RWPE2 (cell line): ENCODE results near the gene LRFN5.
"Not testable (repeated sequence)": the region's sequence is repeated elsewhere in the genome, so short reads cannot be mapped to it uniquely, and the experiment has no call there.

Experiments
- ATAC-seq: fragments of 200-7000 bp; cut with Tn5 transposase; 3 replicates; pipeline ENCODE4 v1.9.1; 2021; ENCODE audit warnings: low read depth
- DNase-seq: peaks from one replicate; pipeline ENCODE4 v3.0.0-alpha.2; 2020; ENCODE audit warnings: low spot score
- H3K27ac ChIP-seq: fragments of 450-650 bp; 2 replicates; pipeline ENCODE4 v1.5.1; 2017; ENCODE audit warnings: mild to moderate bottlenecking; ENCODE audit not compliant: poor library complexity, severe bottlenecking
- H3K27me3 ChIP-seq: fragments of 250-450 bp; sonication (Bioruptor Pico); 2 replicates; pipeline ENCODE4 v1.5.1; 2021; ENCODE audit warnings: mild to moderate bottlenecking, moderate library complexity; ENCODE audit not compliant: insufficient read depth, poor library complexity, severe bottlenecking
- H3K36me3 ChIP-seq: fragments of 250-450 bp; sonication (Bioruptor Pico); 2 replicates; pipeline ENCODE4 v1.5.1; 2020; ENCODE audit warnings: low read depth, mild to moderate bottlenecking, moderate library complexity
- H3K4me1 ChIP-seq: fragments of 250-450 bp; sonication (Bioruptor Pico); 2 replicates; pipeline ENCODE4 v1.5.1; 2021; ENCODE audit warnings: mild to moderate bottlenecking, moderate library complexity; ENCODE audit not compliant: insufficient read depth, poor library complexity, severe bottlenecking
- H3K4me3 ChIP-seq: fragments of 250-450 bp; sonication (Bioruptor Pico); 2 replicates; pipeline ENCODE4 v1.5.1; 2021; ENCODE audit warnings: mild to moderate bottlenecking, moderate library complexity; ENCODE audit not compliant: severe bottlenecking
- H3K9me3 ChIP-seq: fragments of 250-450 bp; sonication (Bioruptor Pico); 2 replicates; pipeline ENCODE4 v1.5.1; 2021; ENCODE audit warnings: mild to moderate bottlenecking, moderate library complexity; ENCODE audit not compliant: severe bottlenecking
- TF ChIP-seq, protein P1 (sequence below): fragments of 450-650 bp; IDR thresholded peaks from one replicate; pipeline ENCODE4 v1.5.1; 2017; ENCODE audit warnings: mild to moderate bottlenecking, moderate library complexity; ENCODE audit not compliant: poor library complexity, severe bottlenecking

LRFN5 gene

DNA sequence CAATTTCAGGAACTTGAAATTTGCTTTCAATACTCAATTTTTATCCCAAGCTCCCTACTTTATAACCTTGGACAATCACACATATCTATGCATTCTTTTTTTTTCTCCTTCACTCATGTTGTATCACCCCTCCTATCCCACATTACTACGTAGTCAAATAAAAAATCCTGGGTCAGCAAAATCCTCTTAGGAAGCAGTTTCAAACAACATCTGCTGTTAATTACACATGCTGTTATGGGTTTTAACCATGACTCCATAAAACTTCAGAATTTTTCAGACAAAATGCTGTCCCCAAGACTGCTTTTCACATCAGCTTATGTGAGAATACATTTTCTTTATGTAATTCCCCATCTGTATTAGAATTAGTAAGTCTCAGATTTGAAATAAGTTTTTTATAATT, 61.7 kb downstream of the LRFN5 start:
- peaks cover 16% of the 10 kb centered on the region for H3K27me3 ChIP-seq
- H3K36me3 ChIP-seq = no peaks in the 10 kb centered on the region
- ATAC-seq (no peak), DNase-seq (no peak)
- H3K4me3 ChIP-seq = no peak overlapping the region
- H3K9me3 ChIP-seq = no peaks in the 10 kb centered on the region
- no peak overlapping the region for H3K27ac ChIP-seq
- H3K4me1 ChIP-seq = no peaks in the 10 kb centered on the region
- TF ChIP-seq, protein P1, sequence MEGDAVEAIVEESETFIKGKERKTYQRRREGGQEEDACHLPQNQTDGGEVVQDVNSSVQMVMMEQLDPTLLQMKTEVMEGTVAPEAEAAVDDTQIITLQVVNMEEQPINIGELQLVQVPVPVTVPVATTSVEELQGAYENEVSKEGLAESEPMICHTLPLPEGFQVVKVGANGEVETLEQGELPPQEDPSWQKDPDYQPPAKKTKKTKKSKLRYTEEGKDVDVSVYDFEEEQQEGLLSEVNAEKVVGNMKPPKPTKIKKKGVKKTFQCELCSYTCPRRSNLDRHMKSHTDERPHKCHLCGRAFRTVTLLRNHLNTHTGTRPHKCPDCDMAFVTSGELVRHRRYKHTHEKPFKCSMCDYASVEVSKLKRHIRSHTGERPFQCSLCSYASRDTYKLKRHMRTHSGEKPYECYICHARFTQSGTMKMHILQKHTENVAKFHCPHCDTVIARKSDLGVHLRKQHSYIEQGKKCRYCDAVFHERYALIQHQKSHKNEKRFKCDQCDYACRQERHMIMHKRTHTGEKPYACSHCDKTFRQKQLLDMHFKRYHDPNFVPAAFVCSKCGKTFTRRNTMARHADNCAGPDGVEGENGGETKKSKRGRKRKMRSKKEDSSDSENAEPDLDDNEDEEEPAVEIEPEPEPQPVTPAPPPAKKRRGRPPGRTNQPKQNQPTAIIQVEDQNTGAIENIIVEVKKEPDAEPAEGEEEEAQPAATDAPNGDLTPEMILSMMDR = no peak

DNA sequence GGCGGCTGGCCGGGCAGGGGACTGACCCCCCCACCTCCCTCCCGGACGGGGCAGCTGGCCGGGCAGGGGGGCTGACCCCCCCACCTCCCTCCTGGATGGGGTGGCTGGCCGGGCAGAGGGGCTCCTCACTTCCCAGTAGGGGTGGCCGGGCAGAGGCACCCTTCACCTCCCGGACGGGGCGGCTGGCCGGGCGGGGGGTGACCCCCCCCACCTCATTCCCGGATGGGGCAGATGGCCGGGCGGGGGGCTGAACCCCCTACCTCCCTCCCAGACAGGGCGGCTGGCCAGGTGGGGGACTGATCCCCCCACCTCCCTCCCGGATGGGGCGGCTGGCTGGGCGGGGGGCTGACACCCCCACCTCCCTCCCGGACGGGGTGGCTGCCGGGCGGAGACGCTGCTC, 66.9 kb downstream of the LRFN5 start:
- H3K27me3 ChIP-seq = peaks cover 19% of the 10 kb centered on the region
- not testable (repeated sequence) for H3K36me3 ChIP-seq, ATAC-seq, H3K4me3 ChIP-seq, H3K4me1 ChIP-seq, H3K27ac ChIP-seq, DNase-seq, H3K9me3 ChIP-seq

- not testable (repeated sequence) for H3K4me3 ChIP-seq, H3K9me3 ChIP-seq, DNase-seq, H3K36me3 ChIP-seq, H3K4me1 ChIP-seq, H3K27ac ChIP-seq, ATAC-seq
- H3K27me3 ChIP-seq = peaks cover 17% of the 10 kb centered on the region
Measured at GRCh38 chr14:41674511-41674971, 67.9 kb downstream of the LRFN5 start.

DNA sequence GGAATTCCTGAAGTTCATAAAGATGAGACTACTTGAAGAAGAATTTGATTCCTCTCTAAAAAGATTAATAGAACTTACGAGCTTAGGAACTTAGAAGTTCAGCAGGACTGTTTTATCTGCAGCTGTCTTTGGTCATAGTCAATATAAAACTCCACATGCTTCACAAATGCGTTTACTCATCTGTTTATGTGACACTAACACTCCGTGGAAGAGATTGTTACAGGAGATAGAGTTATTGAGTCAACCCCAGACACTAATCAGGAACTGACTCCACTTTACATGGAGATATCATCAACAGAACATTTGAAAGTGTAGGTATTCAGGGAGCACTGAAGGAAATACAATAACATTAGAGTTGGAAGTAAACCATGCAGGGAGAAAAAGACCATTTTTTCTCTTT, 92.8 kb downstream of the LRFN5 start:
- ATAC-seq = no peak
- H3K4me1 ChIP-seq = no peaks in the 10 kb centered on the region
- TF ChIP-seq, protein P1 = no peak
- H3K9me3 ChIP-seq = no peaks in the 10 kb centered on the region
- DNase-seq = no peak
- peaks cover under 1% of the 10 kb centered on the region for H3K27me3 ChIP-seq
- no peak overlapping the region for H3K4me3 ChIP-seq
- H3K27ac ChIP-seq = no peak overlapping the region
- H3K36me3 ChIP-seq = no peaks in the 10 kb centered on the region

DNA sequence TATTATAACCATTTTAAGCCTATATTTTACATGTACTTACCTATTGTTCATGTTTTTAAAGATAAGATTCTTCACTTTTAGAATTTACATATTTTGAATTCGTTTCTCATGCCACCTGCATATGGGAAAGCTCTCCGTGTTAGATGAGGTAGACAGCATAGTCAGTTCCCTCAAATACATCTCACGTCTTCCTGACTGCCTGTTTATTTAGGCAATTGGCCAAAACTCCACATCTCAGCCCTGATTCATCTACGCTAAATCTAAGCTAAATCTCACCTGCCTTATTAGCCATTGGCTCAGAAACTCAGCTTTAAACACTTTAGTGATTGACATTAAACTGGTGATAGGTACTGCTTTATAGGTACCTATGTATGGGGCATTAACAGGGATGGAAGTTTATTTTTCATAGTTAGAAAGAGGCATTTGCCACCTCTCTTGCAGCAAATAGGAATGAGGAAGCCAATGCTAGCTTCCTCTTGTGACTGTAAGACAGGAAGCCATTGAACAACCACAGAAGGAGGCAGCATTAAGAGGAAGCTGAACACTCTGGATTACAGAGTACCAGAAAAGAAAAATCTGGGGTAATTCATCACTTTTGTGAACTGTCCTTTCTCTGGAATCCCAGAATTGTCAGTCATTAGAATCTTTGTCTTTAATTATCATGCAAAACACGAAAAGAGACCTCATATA, 111.9 kb downstream of the LRFN5 start:
- H3K4me1 ChIP-seq = no peaks in the 10 kb centered on the region
- peaks cover 18% of the 10 kb centered on the region for H3K27me3 ChIP-seq
- no peaks in the 10 kb centered on the region for H3K9me3 ChIP-seq
- no peak for DNase-seq
- no peak overlapping the region for H3K4me3 ChIP-seq
- TF ChIP-seq, protein P1 = no peak
- no peaks in the 10 kb centered on the region for H3K36me3 ChIP-seq
- peak; percentile 40; the same call in 1 of the 3 replicates for ATAC-seq
- no peak overlapping the region for H3K27ac ChIP-seq

DNA sequence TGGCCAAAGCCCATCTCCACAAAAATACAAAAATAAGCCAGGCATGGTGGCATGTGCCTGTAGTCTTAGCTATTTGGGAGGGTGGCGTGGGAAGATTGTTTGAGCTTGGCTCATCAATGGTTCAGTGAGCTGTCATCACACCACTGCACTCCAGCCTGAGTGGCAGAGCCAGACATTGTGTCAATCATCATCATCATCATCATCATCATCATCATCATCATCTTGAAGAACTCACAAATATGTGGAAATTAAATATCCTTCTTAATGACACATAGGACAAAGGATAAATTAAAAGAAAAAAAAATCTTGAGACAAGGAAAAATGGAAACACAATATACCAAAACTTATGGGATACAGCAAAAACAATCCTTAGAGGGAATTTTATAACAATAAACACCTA, 132.5 kb downstream of the LRFN5 start:
- TF ChIP-seq, protein P1 = no peak
- DNase-seq = no peak
- Histone ChIP-seq H3K27me3 (peaks cover 7% of the 10 kb centered on the region), H3K36me3 (no peaks in the 10 kb centered on the region), H3K9me3 (no peaks in the 10 kb centered on the region), H3K4me3 (no peak overlapping the region), H3K27ac (no peak overlapping the region), H3K4me1 (no peaks in the 10 kb centered on the region)
- no peak for ATAC-seq
